Measurements from ENCODE around the gene OPA1.

DNA sequence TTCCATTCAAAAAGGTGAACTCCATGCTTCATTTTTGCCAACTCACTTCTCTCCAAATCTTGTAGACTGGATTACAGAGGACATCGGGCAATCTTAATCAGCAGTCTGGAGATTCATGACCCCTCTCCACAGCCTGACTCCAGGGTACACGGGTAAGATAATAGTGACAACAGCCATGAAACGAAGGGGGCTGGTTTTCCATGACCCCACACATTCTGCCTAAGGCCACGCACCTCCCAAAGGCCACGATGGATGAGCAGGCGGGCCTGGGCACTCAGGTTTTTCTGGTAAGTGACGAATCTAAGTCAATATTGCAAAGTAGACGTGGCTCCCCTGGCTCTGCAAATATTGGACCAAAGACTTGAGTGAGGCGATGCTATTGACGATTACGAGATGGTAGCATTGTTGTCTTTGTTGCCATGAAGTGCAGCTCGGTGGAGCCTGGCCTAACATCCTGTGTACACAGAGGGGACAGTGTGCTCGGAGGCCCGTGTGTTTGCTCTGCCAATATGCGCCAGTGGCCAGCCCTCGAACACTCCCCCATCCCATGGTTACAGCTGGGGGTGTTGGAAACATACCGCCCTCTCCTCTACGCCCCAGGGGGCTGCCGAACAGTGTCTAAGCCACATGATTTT lies 119.1 kb downstream of the OPA1 start:
- no peak for TF ChIP-seq RAD21 (IDR thresholded peaks at IDR 0.05)
- TF ChIP-seq, protein P1, sequence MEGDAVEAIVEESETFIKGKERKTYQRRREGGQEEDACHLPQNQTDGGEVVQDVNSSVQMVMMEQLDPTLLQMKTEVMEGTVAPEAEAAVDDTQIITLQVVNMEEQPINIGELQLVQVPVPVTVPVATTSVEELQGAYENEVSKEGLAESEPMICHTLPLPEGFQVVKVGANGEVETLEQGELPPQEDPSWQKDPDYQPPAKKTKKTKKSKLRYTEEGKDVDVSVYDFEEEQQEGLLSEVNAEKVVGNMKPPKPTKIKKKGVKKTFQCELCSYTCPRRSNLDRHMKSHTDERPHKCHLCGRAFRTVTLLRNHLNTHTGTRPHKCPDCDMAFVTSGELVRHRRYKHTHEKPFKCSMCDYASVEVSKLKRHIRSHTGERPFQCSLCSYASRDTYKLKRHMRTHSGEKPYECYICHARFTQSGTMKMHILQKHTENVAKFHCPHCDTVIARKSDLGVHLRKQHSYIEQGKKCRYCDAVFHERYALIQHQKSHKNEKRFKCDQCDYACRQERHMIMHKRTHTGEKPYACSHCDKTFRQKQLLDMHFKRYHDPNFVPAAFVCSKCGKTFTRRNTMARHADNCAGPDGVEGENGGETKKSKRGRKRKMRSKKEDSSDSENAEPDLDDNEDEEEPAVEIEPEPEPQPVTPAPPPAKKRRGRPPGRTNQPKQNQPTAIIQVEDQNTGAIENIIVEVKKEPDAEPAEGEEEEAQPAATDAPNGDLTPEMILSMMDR (IDR thresholded peaks at IDR 0.05; ENCODE audit: low read depth, low read length, missing input control) = no peak
